GM12878 (cell line): ENCODE measurements around the gene ALG2. TPM values are rescaled to one million over a fixed set of nuclear protein-coding genes. Genes with fewer than 3 reads are reported as not detected.
A peak's percentile ranks its signal among the peaks of the same experiment; 100 is the strongest.

Source experiments
- ASH2L ChIP-seq: fragments of 300-600, 200-600 bp; sonication (generic); IDR thresholded peaks from 2 replicates; pipeline ENCODE4 v1.6.1; 2017; ENCODE audit warnings: low read depth, mild to moderate bottlenecking, borderline replicate concordance
- BACH1 ChIP-seq: fragments of 450-650 bp; IDR thresholded peaks from 2 replicates; pipeline ENCODE4 v1.6.1; 2017; ENCODE audit warnings: mild to moderate bottlenecking, borderline replicate concordance
- BRCA1 ChIP-seq: IDR thresholded peaks from 2 replicates; pipeline ENCODE4 v1.6.1; 2011; ENCODE audit warnings: low read depth, low read length, improper control_type of control experiment
- CBFB ChIP-seq: IDR thresholded peaks from 2 replicates; pipeline ENCODE4 v1.6.1; 2016; ENCODE audit warnings: antibody characterized with exemption, low read depth
- CREM ChIP-seq: IDR thresholded peaks from 2 replicates; pipeline ENCODE4 v1.6.1; 2014; ENCODE audit warnings: antibody characterized with exemption, low read depth
- FOXM1 ChIP-seq: IDR thresholded peaks from 2 replicates; pipeline ENCODE4 v1.6.1; 2012; ENCODE audit warnings: low read depth, mild to moderate bottlenecking, inconsistent platforms, low read length, moderate library complexity
- GABPA ChIP-seq: IDR thresholded peaks from 2 replicates; pipeline ENCODE4 v1.6.1; 2014; ENCODE audit warnings: antibody characterized with exemption, low read depth, mild to moderate bottlenecking, inconsistent platforms
- IRF4 ChIP-seq: IDR thresholded peaks from 2 replicates; pipeline ENCODE4 v1.6.1; 2011; ENCODE audit warnings: low read depth, low read length
- JUND ChIP-seq: IDR thresholded peaks from 2 replicates; pipeline ENCODE4 v1.6.1; 2012; ENCODE audit warnings: low read depth, mild to moderate bottlenecking, low read length, improper control_type of control experiment, moderate library complexity
- KDM1A ChIP-seq: fragments of 200-600 bp; sonication (generic); IDR thresholded peaks from 2 replicates; pipeline ENCODE4 v1.6.1; 2016; ENCODE audit warnings: borderline replicate concordance
- KLF5 ChIP-seq: fragments of 450-650 bp; IDR thresholded peaks from 2 replicates; pipeline ENCODE4 v1.6.1; 2014; ENCODE audit warnings: mild to moderate bottlenecking; ENCODE audit not compliant: partially characterized antibody
- LARP7 ChIP-seq: fragments of 450-650 bp; IDR thresholded peaks from 2 replicates; pipeline ENCODE4 v1.6.1; 2017; ENCODE audit warnings: mild to moderate bottlenecking
- MEF2A ChIP-seq: IDR thresholded peaks from 2 replicates; pipeline ENCODE4 v1.6.1; 2011; ENCODE audit warnings: low read depth, mild to moderate bottlenecking, low read length, moderate library complexity; ENCODE audit not compliant: insufficient read depth
- MXI1 ChIP-seq: fragments of 150-350 bp; IDR thresholded peaks from 2 replicates; pipeline ENCODE4 v1.6.1; 2011; ENCODE audit warnings: low read depth, mild to moderate bottlenecking, inconsistent platforms, low read length, improper control_type of control experiment
- POLR2A ChIP-seq: IDR thresholded peaks from 2 replicates; pipeline ENCODE4 v1.6.1; 2011; ENCODE audit warnings: low read depth, mild to moderate bottlenecking, low read length
- RFX5 ChIP-seq: IDR thresholded peaks from 2 replicates; pipeline ENCODE4 v1.6.1; 2011; ENCODE audit warnings: low read depth, low read length, improper control_type of control experiment
- RUNX3 ChIP-seq: IDR thresholded peaks from 2 replicates; pipeline ENCODE4 v1.6.1; 2012; ENCODE audit warnings: low read length, inconsistent platforms
- STAT1 ChIP-seq: fragments of 450-650 bp; conservative IDR thresholded peaks from 2 replicates; pipeline ENCODE4 v1.6.1; 2014; ENCODE audit warnings: antibody characterized with exemption, mild to moderate bottlenecking
- SUPT20H ChIP-seq: IDR thresholded peaks from 2 replicates; pipeline ENCODE4 v1.6.1; 2011; ENCODE audit warnings: low read depth, mild to moderate bottlenecking, low read length, moderate library complexity, borderline replicate concordance; ENCODE audit not compliant: control insufficient read depth
- USF1 ChIP-seq: IDR thresholded peaks from 2 replicates; pipeline ENCODE4 v1.6.1; 2011; ENCODE audit warnings: borderline replicate concordance, low read depth, mild to moderate bottlenecking, moderate library complexity, mixed read lengths, low read length; ENCODE audit not compliant: insufficient read depth; ENCODE audit errors: extremely low read length
- WRNIP1 ChIP-seq: IDR thresholded peaks from 2 replicates; pipeline ENCODE4 v1.6.1; 2011; ENCODE audit warnings: low read depth, low read length, improper control_type of control experiment, borderline replicate concordance
- ZBED1 ChIP-seq: IDR thresholded peaks from 2 replicates; pipeline ENCODE4 v1.6.1; 2016; ENCODE audit warnings: borderline replicate concordance
- ZNF687 ChIP-seq: fragments of 450-650 bp; IDR thresholded peaks from 2 replicates; pipeline ENCODE4 v1.6.1; 2017; ENCODE audit warnings: mild to moderate bottlenecking, moderate library complexity
- ZZZ3 ChIP-seq: IDR thresholded peaks from 2 replicates; pipeline ENCODE4 v1.6.1; 2011; ENCODE audit warnings: low read depth; ENCODE audit not compliant: control insufficient read depth, insufficient read length
- polyA plus RNA-seq, 11 experiments: library from polyadenylated mRNA; depleted of rRNA in 4 of 11; unstranded in 6 of 11; stranded (reverse) in 5 of 11; fragments of >200 nt; fragmentation: Nextera tagmentation in 4 of 11; fragmentation: Illumina TruSeq in 1 of 11; extraction: Ambion mirVana in 4 of 11; extraction: Trizol in 1 of 11; gene quantifications; 1 replicate in 1 of 11; 2 replicates in 10 of 11; pipeline versions ENCODE4 v1.2.1 to v1.2.3, GENCODE V29; 2011 to 2016; ENCODE audit warnings: inconsistent platforms in 2 of 11, missing spikeins in 2 of 11, low read depth in 1 of 11
- total RNA-seq, 4 experiments: library from RNA; depleted of rRNA in 3 of 4; stranded (reverse); fragments of >200 nt in 3 of 4; fragmentation: Illumina TruSeq in 1 of 4; extraction: Trizol in 1 of 4; gene quantifications; 2 replicates each; pipeline versions ENCODE4 v1.2.1 to v1.2.3, GENCODE V29; 2013 to 2021
- TF ChIP-seq, protein P1 (sequence below): fragments of 450-650 bp; formaldehyde crosslinking; IDR thresholded peaks from 2 replicates; pipeline ENCODE4 v1.4.0; 2020; ENCODE audit warnings: mild to moderate bottlenecking, moderate library complexity

Gene ALG2
- total and polyA plus RNA-seq, 10 of the 15 experiments (the other 5 are each of a cell fraction or from before 2014, with no cell fraction given): 8.8 to 52.5 (median 38.6) TPM

DNA sequence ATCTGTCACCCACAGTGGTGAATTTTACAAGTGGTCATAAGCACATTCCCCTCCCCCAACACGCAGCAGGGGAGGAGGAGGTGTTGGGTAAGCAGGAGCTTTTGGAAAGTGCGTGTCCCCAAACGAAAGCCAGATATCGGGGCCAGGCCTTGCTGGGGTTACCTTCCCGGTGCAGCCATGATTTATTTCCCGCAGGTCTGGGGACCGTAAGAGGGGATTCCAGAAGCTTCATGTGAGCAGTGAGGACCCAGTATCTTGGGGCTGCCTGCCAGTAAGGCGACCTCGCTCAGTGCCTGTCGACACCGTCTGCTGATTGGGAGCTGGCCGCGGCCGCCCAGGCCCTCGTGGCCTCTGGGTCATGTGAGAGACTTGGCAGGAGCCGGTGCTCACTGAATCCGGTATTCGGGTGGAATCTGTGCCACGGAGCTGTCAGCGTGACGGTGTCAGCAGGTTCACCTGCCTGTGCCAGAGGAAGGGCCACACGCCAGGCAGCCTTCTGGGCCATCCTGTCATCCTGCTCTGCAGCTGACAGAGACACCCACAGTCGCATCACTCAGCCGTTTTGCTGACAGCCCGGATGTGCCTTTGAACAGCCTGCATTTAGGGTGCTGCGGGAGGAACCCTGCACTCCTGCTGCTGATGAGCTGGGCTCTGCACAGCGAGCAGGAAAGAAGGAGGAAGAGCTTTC lies 37.6 kb upstream of the ALG2 start (continued):
- no peak for TF ChIP-seq ZNF687
- no peak for TF ChIP-seq SUPT20H
- TF ChIP-seq, protein P1, sequence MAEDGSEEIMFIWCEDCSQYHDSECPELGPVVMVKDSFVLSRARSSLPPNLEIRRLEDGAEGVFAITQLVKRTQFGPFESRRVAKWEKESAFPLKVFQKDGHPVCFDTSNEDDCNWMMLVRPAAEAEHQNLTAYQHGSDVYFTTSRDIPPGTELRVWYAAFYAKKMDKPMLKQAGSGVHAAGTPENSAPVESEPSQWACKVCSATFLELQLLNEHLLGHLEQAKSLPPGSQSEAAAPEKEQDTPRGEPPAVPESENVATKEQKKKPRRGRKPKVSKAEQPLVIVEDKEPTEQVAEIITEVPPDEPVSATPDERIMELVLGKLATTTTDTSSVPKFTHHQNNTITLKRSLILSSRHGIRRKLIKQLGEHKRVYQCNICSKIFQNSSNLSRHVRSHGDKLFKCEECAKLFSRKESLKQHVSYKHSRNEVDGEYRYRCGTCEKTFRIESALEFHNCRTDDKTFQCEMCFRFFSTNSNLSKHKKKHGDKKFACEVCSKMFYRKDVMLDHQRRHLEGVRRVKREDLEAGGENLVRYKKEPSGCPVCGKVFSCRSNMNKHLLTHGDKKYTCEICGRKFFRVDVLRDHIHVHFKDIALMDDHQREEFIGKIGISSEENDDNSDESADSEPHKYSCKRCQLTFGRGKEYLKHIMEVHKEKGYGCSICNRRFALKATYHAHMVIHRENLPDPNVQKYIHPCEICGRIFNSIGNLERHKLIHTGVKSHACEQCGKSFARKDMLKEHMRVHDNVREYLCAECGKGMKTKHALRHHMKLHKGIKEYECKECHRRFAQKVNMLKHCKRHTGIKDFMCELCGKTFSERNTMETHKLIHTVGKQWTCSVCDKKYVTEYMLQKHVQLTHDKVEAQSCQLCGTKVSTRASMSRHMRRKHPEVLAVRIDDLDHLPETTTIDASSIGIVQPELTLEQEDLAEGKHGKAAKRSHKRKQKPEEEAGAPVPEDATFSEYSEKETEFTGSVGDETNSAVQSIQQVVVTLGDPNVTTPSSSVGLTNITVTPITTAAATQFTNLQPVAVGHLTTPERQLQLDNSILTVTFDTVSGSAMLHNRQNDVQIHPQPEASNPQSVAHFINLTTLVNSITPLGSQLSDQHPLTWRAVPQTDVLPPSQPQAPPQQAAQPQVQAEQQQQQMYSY (CRISPR knock-in tag): no peak
- no peak for TF ChIP-seq WRNIP1
- TF ChIP-seq MXI1: no peak
- no peak for TF ChIP-seq KLF5
- no peak for TF ChIP-seq GABPA
- TF ChIP-seq RFX5: no peak
- 0 out of 2 replicates have a peak, but pooled peaks have one; percentile 23 for TF ChIP-seq CREM
- no peak for TF ChIP-seq KDM1A
- no peak for TF ChIP-seq BRCA1
- TF ChIP-seq POLR2A: peak; percentile 85
- TF ChIP-seq ASH2L: no peak
- TF ChIP-seq USF1: peak; percentile 46
- no peak for TF ChIP-seq FOXM1
- TF ChIP-seq LARP7: no peak
- no peak for TF ChIP-seq STAT1
- TF ChIP-seq IRF4: no peak
- TF ChIP-seq RUNX3: 0 out of 2 replicates have a peak, but pooled peaks have one; percentile 16
- TF ChIP-seq JUND: no peak
- TF ChIP-seq BACH1: no peak
- no peak for TF ChIP-seq ZZZ3
- no peak for TF ChIP-seq CBFB
- TF ChIP-seq ZBED1: no peak
- TF ChIP-seq MEF2A: no peak
